ENCODE measurements around the gene ANKRD33. TPM values are rescaled to one million over a fixed set of nuclear protein-coding genes. Genes with fewer than 3 reads are reported as not detected.

Gene ANKRD33
- total RNA-seq, 1 experiment from 2014 or later, result 0.81 TPM

DNA sequence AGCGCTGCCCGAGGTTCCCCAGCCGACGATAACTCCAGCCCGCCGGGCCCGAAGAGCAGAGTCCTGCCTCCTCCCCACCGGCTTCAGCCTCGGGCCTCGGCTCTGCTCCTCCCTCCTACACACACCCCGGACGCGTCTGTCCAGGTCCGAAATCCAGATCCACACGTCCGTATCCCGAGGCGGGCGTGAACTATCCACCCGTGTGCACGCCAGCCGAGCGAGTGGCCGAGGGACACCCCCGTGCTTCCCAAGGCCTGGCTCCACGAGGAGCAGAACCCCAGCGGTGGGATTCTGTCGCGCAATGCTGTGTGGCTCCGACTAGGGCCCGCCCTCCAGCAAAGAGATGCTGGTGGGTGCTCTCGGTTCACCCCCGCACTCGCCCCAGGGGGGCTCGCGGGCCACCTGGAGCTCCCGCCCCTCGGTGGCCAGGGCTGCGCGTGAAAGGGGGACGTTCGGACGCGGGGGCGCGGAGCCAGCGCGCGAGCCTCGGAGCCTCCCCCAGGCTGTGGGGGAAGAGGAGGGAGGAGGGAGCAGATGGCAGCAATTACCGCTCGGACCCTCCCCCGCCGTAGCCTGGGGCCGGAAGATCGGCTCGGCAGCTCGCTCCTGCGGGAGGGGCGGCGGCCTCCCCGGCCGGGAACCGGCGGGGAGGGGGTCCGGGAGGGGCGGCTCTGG lies 18.9 kb upstream of the ANKRD33 start:
- no peak overlapping the region for H3K4ac ChIP-seq (ENCODE audit: low read depth, low read length)

More for the DNA sequence above, 18.9 kb upstream of the ANKRD33 start:
- Histone ChIP-seq H2AFZ (ENCODE audit: low read length) (no peak overlapping the region), H3K56ac (ENCODE audit: insufficient read length, low read depth, low read length) (no peak overlapping the region), H2BK20ac (ENCODE audit: low read depth, low read length, poor library complexity, severe bottlenecking) (no peak overlapping the region), H2BK12ac (ENCODE audit: insufficient read length, low read depth, low read length) (no peak overlapping the region), H4K91ac (ENCODE audit: insufficient read length, low read depth, low read length) (no peak overlapping the region), H3K79me1 (ENCODE audit: insufficient read depth, low read depth, low read length, poor library complexity, severe bottlenecking) (no peaks in the 10 kb centered on the region), H3K4me2 (ENCODE audit: insufficient read depth, insufficient read length, low read length) (peak overlapping the region; percentile 57), H3T11ph (ENCODE audit: low read length) (no peak overlapping the region), H3K23me2 (ENCODE audit: insufficient read length, low read depth, low read length, poor library complexity, severe bottlenecking) (peaks cover 20% of the 10 kb centered on the region), H4K20me1 (ENCODE audit: control insufficient read depth, insufficient read depth, insufficient read length) (no peaks in the 10 kb centered on the region), H3K27ac (ENCODE audit: insufficient read length, low read depth, low read length) (no peak overlapping the region), H3K9me3 (ENCODE audit: control insufficient read depth, low read depth, low read length) (no peaks in the 10 kb centered on the region), H3K9ac (ENCODE audit: extremely low read depth, insufficient read length, low read length) (no peak overlapping the region), H2BK15ac (ENCODE audit: low read depth, low read length) (no peak overlapping the region), H3K18ac (ENCODE audit: insufficient read length, low read depth, low read length) (no peak overlapping the region), H3K79me2 (ENCODE audit: insufficient read depth, low read length) (no peaks in the 10 kb centered on the region), H4K5ac (ENCODE audit: insufficient read length, low read depth, low read length) (no peak overlapping the region), H3K14ac (ENCODE audit: insufficient read depth, low read length) (peak overlapping the region; percentile 93), H2BK120ac (ENCODE audit: low read depth, low read length, poor library complexity, severe bottlenecking) (no peak overlapping the region), H2AK5ac (ENCODE audit: insufficient read length, low read length) (no peak overlapping the region), H3K23ac (ENCODE audit: insufficient read length, low read depth, low read length) (no peak overlapping the region), H2BK5ac (ENCODE audit: insufficient read length, low read length) (no peak overlapping the region), H4K8ac (replicated peaks; ENCODE audit: insufficient read length, low read depth, low read length) (no peak overlapping the region), H3K27me3 (ENCODE audit: insufficient read depth, low read length) (peaks cover 13% of the 10 kb centered on the region; the same call in 1 of the 2 replicates), H3K4me1 (ENCODE audit: insufficient read depth, low read length) (peaks cover 7% of the 10 kb centered on the region; the same call in 1 of the 2 replicates)
- Mint-ChIP-seq H3K4me3 (peak overlapping the region; percentile 64 to 81), H3K36me3 (ENCODE audit: insufficient read depth in 1 of 3, low read depth in 3 of 3) (no peaks in the 10 kb centered on the region; a peak in 1 of 7 replicates), H3K9me3 (peaks cover 0 to 2% of the 10 kb centered on the region in 2 experiments; a peak in 1 of 5 replicates), H3K4me1 (peaks cover 69 to 86% of the 10 kb centered on the region in 2 experiments), H3K27me3 (ENCODE audit: low read depth) (peaks cover 66% of the 10 kb centered on the region), H3K27ac (no peak overlapping the region)
- no peak for DNase-seq
- no CpG with 5 or more reads among the region's 67 CpGs for WGBS (ENCODE audit: extremely low coverage, insufficient read length, low lambda C conversion rate)
- TF ChIP-seq, protein P1, sequence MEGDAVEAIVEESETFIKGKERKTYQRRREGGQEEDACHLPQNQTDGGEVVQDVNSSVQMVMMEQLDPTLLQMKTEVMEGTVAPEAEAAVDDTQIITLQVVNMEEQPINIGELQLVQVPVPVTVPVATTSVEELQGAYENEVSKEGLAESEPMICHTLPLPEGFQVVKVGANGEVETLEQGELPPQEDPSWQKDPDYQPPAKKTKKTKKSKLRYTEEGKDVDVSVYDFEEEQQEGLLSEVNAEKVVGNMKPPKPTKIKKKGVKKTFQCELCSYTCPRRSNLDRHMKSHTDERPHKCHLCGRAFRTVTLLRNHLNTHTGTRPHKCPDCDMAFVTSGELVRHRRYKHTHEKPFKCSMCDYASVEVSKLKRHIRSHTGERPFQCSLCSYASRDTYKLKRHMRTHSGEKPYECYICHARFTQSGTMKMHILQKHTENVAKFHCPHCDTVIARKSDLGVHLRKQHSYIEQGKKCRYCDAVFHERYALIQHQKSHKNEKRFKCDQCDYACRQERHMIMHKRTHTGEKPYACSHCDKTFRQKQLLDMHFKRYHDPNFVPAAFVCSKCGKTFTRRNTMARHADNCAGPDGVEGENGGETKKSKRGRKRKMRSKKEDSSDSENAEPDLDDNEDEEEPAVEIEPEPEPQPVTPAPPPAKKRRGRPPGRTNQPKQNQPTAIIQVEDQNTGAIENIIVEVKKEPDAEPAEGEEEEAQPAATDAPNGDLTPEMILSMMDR (conservative IDR thresholded peaks at IDR 0.05), result 0 out of 3 replicates have a peak, but pooled peaks have one; percentile 10

Data from H9 (cell line).